ENCODE data around the gene DDR1.

DNA sequence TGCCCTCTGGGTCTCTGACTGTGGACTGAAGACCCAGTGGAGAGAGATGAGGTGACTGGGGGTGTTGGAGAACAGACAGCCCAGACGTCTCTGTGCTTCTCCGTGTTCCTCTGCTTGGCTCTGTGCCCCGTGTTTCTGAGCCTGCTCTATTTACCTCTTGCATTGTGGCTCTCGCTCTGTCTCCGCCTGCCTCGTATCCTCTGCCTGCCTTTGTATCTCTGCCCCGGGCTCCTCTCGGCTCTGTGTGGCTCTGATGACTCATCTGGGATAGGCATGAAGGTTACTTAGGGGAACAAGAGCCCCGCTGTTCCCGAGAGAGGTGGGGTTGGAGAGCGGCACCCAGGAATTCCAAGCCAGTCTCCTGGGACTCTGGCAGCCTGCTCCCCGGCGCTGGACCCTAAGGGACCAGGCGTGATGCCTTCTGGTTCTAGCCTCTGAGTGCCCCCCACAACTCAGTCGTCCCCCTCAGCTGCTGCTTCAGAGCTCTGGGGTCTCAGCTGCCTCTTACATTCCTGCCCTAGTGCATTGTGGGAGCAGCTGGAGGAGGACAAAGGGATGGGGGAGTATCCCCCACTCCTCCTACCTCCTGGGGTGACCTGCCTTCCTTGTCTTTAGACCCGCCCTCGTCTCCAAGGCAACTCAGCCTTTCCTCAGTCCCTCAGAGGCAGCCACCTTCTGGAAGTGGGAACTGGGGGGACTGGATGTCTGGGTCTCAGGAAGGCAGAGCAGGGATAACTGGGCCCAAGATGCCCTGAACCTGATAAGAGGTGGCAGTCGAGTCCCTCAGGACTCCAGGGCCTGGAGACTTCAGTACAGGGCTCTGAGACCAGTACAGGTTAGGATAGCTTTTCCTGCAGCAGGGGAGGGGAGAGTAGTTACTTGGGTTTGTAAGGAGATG is 1.9 kb downstream of the DDR1 start:
- TF ChIP-seq, protein P1, sequence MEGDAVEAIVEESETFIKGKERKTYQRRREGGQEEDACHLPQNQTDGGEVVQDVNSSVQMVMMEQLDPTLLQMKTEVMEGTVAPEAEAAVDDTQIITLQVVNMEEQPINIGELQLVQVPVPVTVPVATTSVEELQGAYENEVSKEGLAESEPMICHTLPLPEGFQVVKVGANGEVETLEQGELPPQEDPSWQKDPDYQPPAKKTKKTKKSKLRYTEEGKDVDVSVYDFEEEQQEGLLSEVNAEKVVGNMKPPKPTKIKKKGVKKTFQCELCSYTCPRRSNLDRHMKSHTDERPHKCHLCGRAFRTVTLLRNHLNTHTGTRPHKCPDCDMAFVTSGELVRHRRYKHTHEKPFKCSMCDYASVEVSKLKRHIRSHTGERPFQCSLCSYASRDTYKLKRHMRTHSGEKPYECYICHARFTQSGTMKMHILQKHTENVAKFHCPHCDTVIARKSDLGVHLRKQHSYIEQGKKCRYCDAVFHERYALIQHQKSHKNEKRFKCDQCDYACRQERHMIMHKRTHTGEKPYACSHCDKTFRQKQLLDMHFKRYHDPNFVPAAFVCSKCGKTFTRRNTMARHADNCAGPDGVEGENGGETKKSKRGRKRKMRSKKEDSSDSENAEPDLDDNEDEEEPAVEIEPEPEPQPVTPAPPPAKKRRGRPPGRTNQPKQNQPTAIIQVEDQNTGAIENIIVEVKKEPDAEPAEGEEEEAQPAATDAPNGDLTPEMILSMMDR (IDR thresholded peaks at IDR 0.05), result no peak
- TF ChIP-seq POLR2A (IDR thresholded peaks at IDR 0.05) (no peak), EP300 (IDR thresholded peaks at IDR 0.05) (no peak)

Measured in tibial nerve (tissue), 4 donors.